ENCODE measurements around the gene FBRSL1.

Gene FBRSL1

DNA sequence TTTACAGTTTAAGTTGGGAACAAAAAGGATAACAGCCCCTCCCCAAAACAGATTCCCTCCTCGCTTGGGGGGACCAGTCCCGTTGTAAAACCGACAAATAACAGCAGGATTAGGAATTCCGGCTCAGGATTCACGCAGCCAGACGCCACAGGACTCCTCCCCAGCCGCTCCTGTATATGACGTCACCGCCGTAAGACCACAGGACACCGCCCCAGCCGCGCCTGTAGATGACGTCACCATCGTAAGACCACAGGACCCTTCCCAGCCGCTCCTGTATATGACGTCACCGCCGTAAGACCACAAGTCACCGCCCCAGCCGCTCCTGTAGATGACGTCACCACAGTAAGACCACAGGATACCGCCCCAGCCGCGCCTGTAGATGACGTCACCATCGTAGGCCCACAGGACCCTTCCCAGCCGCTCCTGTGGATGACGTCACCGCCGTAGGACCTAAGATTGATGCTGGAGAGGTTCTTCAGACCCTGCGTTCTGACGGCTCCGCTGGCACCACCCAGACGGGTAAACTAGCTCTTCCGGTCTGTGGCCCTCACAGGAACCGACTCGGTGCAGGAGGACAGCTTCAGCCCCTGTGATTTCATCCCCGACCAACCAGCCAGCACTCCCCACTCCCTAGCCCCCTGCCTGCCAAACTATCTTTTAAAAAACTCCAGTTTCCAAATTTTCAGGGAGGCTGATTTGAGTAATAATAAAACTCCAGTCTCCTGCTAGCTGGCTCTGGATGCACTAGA is 43.9 kb upstream of the FBRSL1 start:
- no peak for DNase-seq (ENCODE audit: low spot score)

DNA sequence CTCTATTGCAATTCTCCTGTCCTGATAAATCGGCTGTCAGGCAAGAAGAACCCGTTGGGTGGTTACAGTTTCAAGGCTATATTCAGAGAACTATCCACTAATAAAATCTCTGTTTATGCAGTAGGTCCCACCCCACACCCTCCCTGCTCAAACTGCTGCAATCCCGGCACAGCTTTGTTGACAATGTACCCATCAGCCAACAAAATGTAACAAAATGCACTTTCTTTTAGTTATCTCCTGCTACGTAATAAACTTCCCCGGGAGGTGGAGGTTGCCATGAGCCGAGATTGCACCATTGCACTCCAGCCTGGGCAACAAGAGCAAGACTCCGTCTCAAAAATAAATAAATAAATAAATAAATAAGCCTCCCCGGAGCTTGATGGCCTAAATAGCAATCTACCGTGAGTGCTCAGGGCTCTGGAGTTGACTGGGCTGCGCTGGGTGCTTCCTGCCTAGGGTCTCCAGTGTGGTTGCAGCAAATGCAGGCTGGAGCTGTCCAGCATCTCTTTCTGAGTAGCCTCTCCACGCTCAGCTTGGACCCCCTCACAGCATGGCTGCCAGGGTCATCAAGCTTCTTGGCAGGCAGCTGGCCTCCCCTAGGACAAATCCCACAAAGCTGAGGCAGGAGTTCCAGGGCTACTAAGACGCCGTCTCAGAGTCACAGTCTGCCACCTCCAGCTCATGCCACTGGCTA is 43.2 kb upstream of the FBRSL1 start:
- no peak for DNase-seq (ENCODE audit: low spot score)
- in situ Hi-C loops (cut with MboI; ENCODE audit: low sequenced_read_pairs, unreplicated experiment) = no loop called here
- TF ChIP-seq CTCF (IDR thresholded peaks at IDR 0.05; ENCODE audit: borderline replicate concordance, control extremely low read depth, extremely low read depth, insufficient read depth, missing control alignments) = no peak

More for the DNA sequence above, 43.9 kb upstream of the FBRSL1 start:
- in situ Hi-C loops (cut with MboI; ENCODE audit: low sequenced_read_pairs, unreplicated experiment) = no loop called here
- no peak for TF ChIP-seq CTCF (IDR thresholded peaks at IDR 0.05; ENCODE audit: borderline replicate concordance, control extremely low read depth, extremely low read depth, insufficient read depth, missing control alignments)

- in situ Hi-C loops (cut with MboI; ENCODE audit: low sequenced_read_pairs, unreplicated experiment) = no loop called here
- DNase-seq (ENCODE audit: low spot score) = no peak
- no peak for TF ChIP-seq CTCF (IDR thresholded peaks at IDR 0.05; ENCODE audit: borderline replicate concordance, control extremely low read depth, extremely low read depth, insufficient read depth, missing control alignments)
These were observed 42.6 kb upstream of the FBRSL1 start for GRCh38 chr12:132447327-132447720.

- no peak for DNase-seq (ENCODE audit: low spot score)
- no peak for TF ChIP-seq CTCF (IDR thresholded peaks at IDR 0.05; ENCODE audit: borderline replicate concordance, control extremely low read depth, extremely low read depth, insufficient read depth, missing control alignments)
- in situ Hi-C loops (cut with MboI; ENCODE audit: low sequenced_read_pairs, unreplicated experiment) = no loop called here
These were observed 42.1 kb upstream of the FBRSL1 start for GRCh38 chr12:132447731-132448462.

DNA sequence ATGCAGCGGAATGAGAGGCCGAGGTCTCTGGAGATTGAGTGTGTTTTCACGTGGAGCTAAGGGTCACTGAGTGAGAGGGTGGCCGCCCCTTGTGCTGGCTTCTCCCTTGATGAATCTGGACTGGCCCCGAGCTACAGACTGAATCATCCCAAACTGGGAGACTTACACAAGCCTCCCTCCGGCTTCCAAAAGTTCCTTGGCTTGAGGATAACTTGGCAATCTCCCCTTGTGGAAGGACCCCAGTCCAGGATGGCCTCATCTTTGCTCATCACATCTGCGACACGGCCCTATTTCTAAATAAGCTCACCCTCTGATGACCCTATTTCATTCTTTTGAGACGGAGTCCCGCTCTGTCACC is 41.5 kb upstream of the FBRSL1 start:
- in situ Hi-C loops (cut with MboI; ENCODE audit: low sequenced_read_pairs, unreplicated experiment) = no loop called here
- no peak for TF ChIP-seq CTCF (IDR thresholded peaks at IDR 0.05; ENCODE audit: borderline replicate concordance, control extremely low read depth, extremely low read depth, insufficient read depth, missing control alignments)
- no peak for DNase-seq (ENCODE audit: low spot score)

DNA sequence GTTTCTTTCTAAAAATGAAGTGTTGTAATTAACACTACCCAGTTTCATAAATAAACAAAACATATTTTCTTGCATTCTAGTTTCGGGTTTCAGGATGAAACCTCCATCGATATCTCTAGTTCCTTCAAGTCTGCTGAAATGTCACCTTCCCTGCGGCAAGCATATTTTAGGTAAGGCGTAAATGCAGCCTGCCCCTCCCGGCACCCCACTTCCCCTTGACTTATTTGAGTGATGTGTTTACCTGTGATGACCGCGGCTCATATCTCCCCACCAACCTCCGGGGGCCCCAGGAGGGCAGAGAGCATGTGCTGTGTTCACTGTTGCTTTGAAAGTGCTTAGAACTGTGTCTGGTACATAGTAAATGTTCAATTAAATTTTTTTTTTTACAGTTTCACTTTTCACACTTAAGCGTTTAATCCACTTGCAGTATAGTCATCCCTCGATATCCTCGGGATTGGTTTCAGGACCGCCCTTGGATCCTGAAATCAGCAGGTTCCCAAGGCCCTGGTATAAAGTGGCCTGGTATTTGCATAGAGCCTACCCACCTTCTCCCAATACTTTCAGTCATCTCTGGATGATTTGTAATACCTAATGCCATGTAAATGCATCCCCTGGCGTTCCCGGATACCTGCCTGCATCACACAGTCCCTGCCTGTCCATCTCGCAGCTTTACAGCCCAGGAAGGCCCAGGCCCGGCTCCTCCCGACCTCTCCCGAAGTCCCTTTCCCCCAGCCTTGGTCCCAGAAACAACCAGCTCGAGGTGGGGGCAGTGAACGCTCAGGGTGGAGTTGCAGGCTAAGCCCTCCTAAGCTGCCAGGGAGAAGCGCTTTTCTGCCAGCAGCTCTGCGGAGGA is 40.2 kb upstream of the FBRSL1 start:
- TF ChIP-seq CTCF (IDR thresholded peaks at IDR 0.05; ENCODE audit: borderline replicate concordance, control extremely low read depth, extremely low read depth, insufficient read depth, missing control alignments) = no peak
- DNase-seq (ENCODE audit: low spot score) = peak; percentile 77
- in situ Hi-C loops (cut with MboI; ENCODE audit: low sequenced_read_pairs, unreplicated experiment) = no loop called here
